Measurements from ENCODE around the gene SLC26A8. TPM values are rescaled to one million over a fixed set of nuclear protein-coding genes. Genes with fewer than 3 reads are reported as not detected.

SLC26A8 gene
- total RNA-seq, 1 experiment from 2014 or later = not detected

DNA sequence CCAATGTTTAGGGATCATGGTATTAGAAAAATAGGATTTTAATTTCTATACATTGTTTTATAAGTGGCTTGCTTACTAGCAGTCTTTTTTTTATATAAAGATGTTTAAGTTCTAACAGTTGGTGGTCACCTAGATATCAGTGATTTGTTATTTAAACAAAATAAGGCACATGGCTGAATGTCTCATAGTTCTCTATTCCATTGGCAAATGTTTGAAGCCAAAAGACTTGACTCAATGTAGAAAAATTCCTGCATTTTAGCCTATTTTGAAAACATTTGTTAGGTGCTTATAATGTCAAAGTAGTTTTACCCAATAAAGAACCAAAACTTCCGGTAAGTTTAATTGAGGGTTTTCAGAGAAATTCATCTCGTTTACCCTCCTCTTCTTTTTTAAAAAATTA lies 30.0 kb upstream of the SLC26A8 start:
- H3K4me2 ChIP-seq (ENCODE audit: low read length) = no peak overlapping the region
- no peak for TF ChIP-seq EGR1 (IDR thresholded peaks at IDR 0.05; ENCODE audit: low read depth)
- TF ChIP-seq ZBTB33 (IDR thresholded peaks at IDR 0.05; ENCODE audit: extremely low read depth, insufficient replicate concordance, low read length) = no peak
- no peak for TF ChIP-seq SRF (IDR thresholded peaks at IDR 0.05; ENCODE audit: low read depth)
- TF ChIP-seq ZFX (IDR thresholded peaks at IDR 0.05) = no peak
- TF ChIP-seq, protein P1, sequence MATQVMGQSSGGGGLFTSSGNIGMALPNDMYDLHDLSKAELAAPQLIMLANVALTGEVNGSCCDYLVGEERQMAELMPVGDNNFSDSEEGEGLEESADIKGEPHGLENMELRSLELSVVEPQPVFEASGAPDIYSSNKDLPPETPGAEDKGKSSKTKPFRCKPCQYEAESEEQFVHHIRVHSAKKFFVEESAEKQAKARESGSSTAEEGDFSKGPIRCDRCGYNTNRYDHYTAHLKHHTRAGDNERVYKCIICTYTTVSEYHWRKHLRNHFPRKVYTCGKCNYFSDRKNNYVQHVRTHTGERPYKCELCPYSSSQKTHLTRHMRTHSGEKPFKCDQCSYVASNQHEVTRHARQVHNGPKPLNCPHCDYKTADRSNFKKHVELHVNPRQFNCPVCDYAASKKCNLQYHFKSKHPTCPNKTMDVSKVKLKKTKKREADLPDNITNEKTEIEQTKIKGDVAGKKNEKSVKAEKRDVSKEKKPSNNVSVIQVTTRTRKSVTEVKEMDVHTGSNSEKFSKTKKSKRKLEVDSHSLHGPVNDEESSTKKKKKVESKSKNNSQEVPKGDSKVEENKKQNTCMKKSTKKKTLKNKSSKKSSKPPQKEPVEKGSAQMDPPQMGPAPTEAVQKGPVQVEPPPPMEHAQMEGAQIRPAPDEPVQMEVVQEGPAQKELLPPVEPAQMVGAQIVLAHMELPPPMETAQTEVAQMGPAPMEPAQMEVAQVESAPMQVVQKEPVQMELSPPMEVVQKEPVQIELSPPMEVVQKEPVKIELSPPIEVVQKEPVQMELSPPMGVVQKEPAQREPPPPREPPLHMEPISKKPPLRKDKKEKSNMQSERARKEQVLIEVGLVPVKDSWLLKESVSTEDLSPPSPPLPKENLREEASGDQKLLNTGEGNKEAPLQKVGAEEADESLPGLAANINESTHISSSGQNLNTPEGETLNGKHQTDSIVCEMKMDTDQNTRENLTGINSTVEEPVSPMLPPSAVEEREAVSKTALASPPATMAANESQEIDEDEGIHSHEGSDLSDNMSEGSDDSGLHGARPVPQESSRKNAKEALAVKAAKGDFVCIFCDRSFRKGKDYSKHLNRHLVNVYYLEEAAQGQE (IDR thresholded peaks at IDR 0.05; ENCODE audit: low read depth) = no peak
- no peak for TF ChIP-seq EZH2phosphoT487 (IDR thresholded peaks at IDR 0.05; ENCODE audit: borderline replicate concordance)
- TF ChIP-seq CEBPB (IDR thresholded peaks at IDR 0.05; ENCODE audit: low read depth) = no peak
- no peak for TF ChIP-seq ZNF274 (IDR thresholded peaks at IDR 0.05; ENCODE audit: low read depth, low read length)
- TF ChIP-seq, protein P2, sequence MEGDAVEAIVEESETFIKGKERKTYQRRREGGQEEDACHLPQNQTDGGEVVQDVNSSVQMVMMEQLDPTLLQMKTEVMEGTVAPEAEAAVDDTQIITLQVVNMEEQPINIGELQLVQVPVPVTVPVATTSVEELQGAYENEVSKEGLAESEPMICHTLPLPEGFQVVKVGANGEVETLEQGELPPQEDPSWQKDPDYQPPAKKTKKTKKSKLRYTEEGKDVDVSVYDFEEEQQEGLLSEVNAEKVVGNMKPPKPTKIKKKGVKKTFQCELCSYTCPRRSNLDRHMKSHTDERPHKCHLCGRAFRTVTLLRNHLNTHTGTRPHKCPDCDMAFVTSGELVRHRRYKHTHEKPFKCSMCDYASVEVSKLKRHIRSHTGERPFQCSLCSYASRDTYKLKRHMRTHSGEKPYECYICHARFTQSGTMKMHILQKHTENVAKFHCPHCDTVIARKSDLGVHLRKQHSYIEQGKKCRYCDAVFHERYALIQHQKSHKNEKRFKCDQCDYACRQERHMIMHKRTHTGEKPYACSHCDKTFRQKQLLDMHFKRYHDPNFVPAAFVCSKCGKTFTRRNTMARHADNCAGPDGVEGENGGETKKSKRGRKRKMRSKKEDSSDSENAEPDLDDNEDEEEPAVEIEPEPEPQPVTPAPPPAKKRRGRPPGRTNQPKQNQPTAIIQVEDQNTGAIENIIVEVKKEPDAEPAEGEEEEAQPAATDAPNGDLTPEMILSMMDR (IDR thresholded peaks at IDR 0.05 in 2 of 3, conservative IDR thresholded peaks at IDR 0.05 in 1 of 3; ENCODE audit: borderline replicate concordance in 1 of 3, insufficient read depth in 1 of 3, low read depth in 2 of 3, low read length in 2 of 3) = no peak
- TF ChIP-seq YY1 (IDR thresholded peaks at IDR 0.05; ENCODE audit: extremely low read depth, insufficient replicate concordance, low read depth, low read length) = no peak
- TF ChIP-seq ELF1 (IDR thresholded peaks at IDR 0.05; ENCODE audit: borderline replicate concordance, low read depth) = no peak
- TF ChIP-seq SP1 (IDR thresholded peaks at IDR 0.05; ENCODE audit: low read depth) = no peak
- no peak for TF ChIP-seq TCF7L2 (IDR thresholded peaks at IDR 0.05; ENCODE audit: borderline replicate concordance, extremely low read depth, insufficient read depth, insufficient read length)
- no peak for TF ChIP-seq POLR2AphosphoS5 (IDR thresholded peaks at IDR 0.05; ENCODE audit: low read depth, low read length)
- TF ChIP-seq MAX (IDR thresholded peaks at IDR 0.05) = no peak
- H3K27ac ChIP-seq (ENCODE audit: low read depth, low read length) = no peak overlapping the region
- no peak overlapping the region for H2AFZ ChIP-seq (ENCODE audit: low read depth, low read length, poor library complexity, severe bottlenecking)
- H3K9me2 ChIP-seq (ENCODE audit: insufficient read depth) = no peaks in the 10 kb centered on the region
- no peaks in the 10 kb centered on the region for H3K27me3 ChIP-seq (ENCODE audit: insufficient read depth, low read length)
- no peak overlapping the region for H3K9ac ChIP-seq (ENCODE audit: low read length)
- BruUV-seq (replicated peaks) = no TSS peak
- RAD21 ChIA-PET (ENCODE audit: low non-redundant PET in 1 of 2, low total read pairs in 2 of 2, uncharacterized antibody in 2 of 2, unreplicated experiment in 2 of 2) = no interaction called here
- DNase-seq (ENCODE audit: low read depth, low spot score) (no peak), ATAC-seq (no peak)
- peaks cover 0 to 4% of the 10 kb centered on the region in 2 experiments; a peak in 1 of 4 replicates for H3K4me1 ChIP-seq (ENCODE audit: control insufficient read depth in 1 of 2, insufficient read depth in 2 of 2, low read length in 2 of 2)
- peaks cover 33% of the 10 kb centered on the region for H3K79me2 ChIP-seq (ENCODE audit: insufficient read depth, low read length)
- no peaks in the 10 kb centered on the region for H4K20me1 ChIP-seq (ENCODE audit: insufficient read depth)
- intact Hi-C loops (cut with micrococcal nuclease) = no loop called here
- no peaks in the 10 kb centered on the region for H3K9me3 ChIP-seq (ENCODE audit: control insufficient read depth in 1 of 2, insufficient read depth in 1 of 2, low read depth in 1 of 2, low read length in 2 of 2)
- CTCF ChIA-PET = no interaction called here
- POLR2A ChIA-PET = no interaction called here
- H3K36me3 ChIP-seq (ENCODE audit: control insufficient read depth in 1 of 2, insufficient read depth in 2 of 2, low read length in 2 of 2) = 0 out of 4 replicates have a peak, but pooled peaks cover 2 to 5% of the 10 kb centered on the region in 2 experiments
- no peak overlapping the region for H3K4me3 ChIP-seq (replicated peaks in 1 of 2; ENCODE audit: low read depth in 1 of 2, low read length in 2 of 2)

All from HCT116 (cell line).